Iris pigment epithelial cell (primary cell): ENCODE measurements around the gene BTN2A1.
A peak's percentile ranks its signal among the peaks of the same experiment; 100 is the strongest.
"Not testable (repeated sequence)": the region's sequence is repeated elsewhere in the genome, so short reads cannot be mapped to it uniquely, and the experiment has no call there.

Experiments used
- DNase-seq: peaks from one replicate; pipeline ENCODE4 v3.0.0-alpha.2; 2011; ENCODE audit warnings: low read depth

BTN2A1 gene

GRCh38 chr6:26457806-26458688, at the start of gene BTN2A1:
Gene BTN2A1 (plus strand): TSS chr6:26457955. CDS start chr6:26458637, 682 bp downstream.
- DNase-seq, result peak; percentile 96

GRCh38 chr6:26408828-26409730, 48.7 kb upstream of the BTN2A1 start:
- no peak for DNase-seq

GRCh38 chr6:26411751-26412150, 46.0 kb upstream of the BTN2A1 start:
- no peak for DNase-seq

- no peak for DNase-seq
These were observed 45.5 kb upstream of the BTN2A1 start for GRCh38 chr6:26412228-26412627.

GRCh38 chr6:26412954-26413353, 44.8 kb upstream of the BTN2A1 start:
- DNase-seq, result no peak

GRCh38 chr6:26414281-26414680, 43.5 kb upstream of the BTN2A1 start:
- no peak for DNase-seq

GRCh38 chr6:26415036-26415614, 42.6 kb upstream of the BTN2A1 start:
- no peak for DNase-seq

- no peak for DNase-seq
These were observed 42.0 kb upstream of the BTN2A1 start for GRCh38 chr6:26415791-26416190.

- no peak for DNase-seq
These were observed 41.5 kb upstream of the BTN2A1 start for GRCh38 chr6:26416288-26416687.

GRCh38 chr6:26418077-26418476, 39.7 kb upstream of the BTN2A1 start:
- not testable (repeated sequence) for DNase-seq

- not testable (repeated sequence) for DNase-seq
These were observed 39.0 kb upstream of the BTN2A1 start for GRCh38 chr6:26418795-26419194.

- DNase-seq, result peak; percentile 39
These were observed 37.0 kb upstream of the BTN2A1 start for GRCh38 chr6:26420688-26421171.

GRCh38 chr6:26421259-26422144, 36.3 kb upstream of the BTN2A1 start:
- DNase-seq, result peak; percentile 94

- DNase-seq, result no peak
These were observed 35.4 kb upstream of the BTN2A1 start for GRCh38 chr6:26422329-26422728.

GRCh38 chr6:26426691-26427450, 30.9 kb upstream of the BTN2A1 start:
- DNase-seq, result no peak

GRCh38 chr6:26427451-26427809, 30.3 kb upstream of the BTN2A1 start:
- DNase-seq, result no peak

- DNase-seq, result no peak
These were observed 29.5 kb upstream of the BTN2A1 start for GRCh38 chr6:26428206-26428605.

- no peak for DNase-seq
These were observed 27.0 kb upstream of the BTN2A1 start for GRCh38 chr6:26430787-26431186.

GRCh38 chr6:26431258-26432172, 26.2 kb upstream of the BTN2A1 start:
- DNase-seq, result peak; percentile 59
